AG08395 (cell line): Measurements from ENCODE around the gene KIAA0753.

Experiments used
- DNase-seq: peaks from one replicate; pipeline ENCODE4 v3.0.0; 2012; ENCODE audit warnings: mixed read lengths, low spot score

Gene KIAA0753

GRCh38 chr17:6640536-6641246 lies at the start of gene KIAA0753, which contains the start of gene TXNDC17:
KIAA0753 (minus strand) TSS chr17:6640711; CDS start chr17:6635103, 5,608 bp downstream.
TXNDC17 (plus strand) TSS chr17:6641060; CDS start chr17:6641083, 23 bp downstream.
- DNase-seq, result peak; percentile 92

- DNase-seq, result no peak
Measured at GRCh38 chr17:6688944-6689343, 48.4 kb upstream of the KIAA0753 start.

- DNase-seq, result no peak
Measured at GRCh38 chr17:6686026-6686425, 45.5 kb upstream of the KIAA0753 start.

- DNase-seq, result no peak
Measured at GRCh38 chr17:6684881-6685767, 44.6 kb upstream of the KIAA0753 start.

GRCh38 chr17:6684460-6684783 lies 43.9 kb upstream of the KIAA0753 start:
- no peak for DNase-seq

- DNase-seq, result no peak
Measured at GRCh38 chr17:6683730-6684459, 43.4 kb upstream of the KIAA0753 start.

- no peak for DNase-seq
Measured at GRCh38 chr17:6683081-6683684, 42.7 kb upstream of the KIAA0753 start.

GRCh38 chr17:6682339-6682738 lies 41.8 kb upstream of the KIAA0753 start:
- DNase-seq, result no peak

GRCh38 chr17:6681671-6682070 lies 41.2 kb upstream of the KIAA0753 start:
- no peak for DNase-seq

- DNase-seq, result no peak
Measured at GRCh38 chr17:6681176-6681575, 40.7 kb upstream of the KIAA0753 start.

GRCh38 chr17:6679241-6679640 lies 38.7 kb upstream of the KIAA0753 start:
- no peak for DNase-seq

- DNase-seq, result no peak
Measured at GRCh38 chr17:6677946-6678345, 37.4 kb upstream of the KIAA0753 start.

- peak; percentile 68 for DNase-seq
Measured at GRCh38 chr17:6677158-6677831, 36.8 kb upstream of the KIAA0753 start.

- DNase-seq, result no peak
Measured at GRCh38 chr17:6676802-6677157, 36.3 kb upstream of the KIAA0753 start.

- DNase-seq, result no peak
Measured at GRCh38 chr17:6675201-6675825, 34.8 kb upstream of the KIAA0753 start.

- DNase-seq, result no peak
Measured at GRCh38 chr17:6674586-6674985, 34.1 kb upstream of the KIAA0753 start.

GRCh38 chr17:6671431-6671830 lies 30.9 kb upstream of the KIAA0753 start:
- no peak for DNase-seq

- no peak for DNase-seq
Measured at GRCh38 chr17:6670999-6671398, 30.5 kb upstream of the KIAA0753 start.

- no peak for DNase-seq
Measured at GRCh38 chr17:6670571-6670970, 30.1 kb upstream of the KIAA0753 start.

- DNase-seq, result no peak
Measured at GRCh38 chr17:6669479-6670212, 29.1 kb upstream of the KIAA0753 start.
